IMR-90 (cell line): ENCODE data around the gene STK10. TPM values are rescaled to one million over a fixed set of nuclear protein-coding genes. Genes with fewer than 3 reads are reported as not detected.

ENCODE experiments used
- ATAC-seq: fragments of 200-7000 bp; cut with Tn5 transposase; 2 replicates; pipeline ENCODE4 v1.9.1; 2020; ENCODE audit warnings: low read depth, mild to moderate bottlenecking, moderate library complexity
- BruUV-seq: library from RNA; stranded (reverse); fragments of 400-500 nt; replicated peaks from 2 replicates; lab custom pipeline; 2021; lab: Mats Ljungman, UMichigan
- CTCF ChIA-PET: fragments of 300-600 bp; formaldehyde crosslinking; extraction: SDS; loops from one replicate; lab custom pipeline; 2021; ENCODE audit warnings: antibody characterized with exemption; lab: Yijun Ruan, JAX
- POLR2A ChIA-PET: fragments of 300-600 bp; sonication (Branson Sonifier 250); formaldehyde crosslinking; loops from one replicate; lab custom pipeline; 2022; ENCODE audit warnings: antibody characterized with exemption; ENCODE audit not compliant: unreplicated experiment; lab: Charles Lee
- DNase-seq: peaks from one replicate; pipeline ENCODE4 v3.0.0; 2013
- H2AFZ ChIP-seq: replicated peaks from 2 replicates; pipeline ENCODE3; 2013; ENCODE audit warnings: low read length, mild to moderate bottlenecking; ENCODE audit not compliant: poor library complexity
- H2AK5ac ChIP-seq: 2 replicates; pipeline ENCODE4 v1.6.1; 2013; ENCODE audit warnings: low read depth, low read length, inconsistent platforms
- H2AK9ac ChIP-seq: replicated peaks from 2 replicates; pipeline ENCODE3; 2013; ENCODE audit warnings: mild to moderate bottlenecking, low read depth, low read length, moderate library complexity; ENCODE audit not compliant: poor library complexity
- H2BK120ac ChIP-seq: 2 replicates; pipeline ENCODE4 v1.6.1; 2013; ENCODE audit warnings: low read depth, low read length, inconsistent platforms
- H2BK15ac ChIP-seq: 3 replicates; pipeline ENCODE4 v1.6.1; 2013; ENCODE audit warnings: low read depth, low read length, inconsistent platforms
- H2BK20ac ChIP-seq: 2 replicates; pipeline ENCODE4 v1.6.1; 2013; ENCODE audit warnings: low read depth, mild to moderate bottlenecking, inconsistent platforms, low read length, moderate library complexity
- H2BK5ac ChIP-seq: 2 replicates; pipeline ENCODE4 v1.6.1; 2013; ENCODE audit warnings: mild to moderate bottlenecking, low read depth, low read length, inconsistent platforms; ENCODE audit not compliant: poor library complexity, severe bottlenecking
- H3K14ac ChIP-seq: replicated peaks from 2 replicates; pipeline ENCODE4 v1.6.1; 2013; ENCODE audit warnings: low read depth, low read length, inconsistent platforms
- H3K18ac ChIP-seq: 2 replicates; pipeline ENCODE4 v1.6.1; 2013; ENCODE audit warnings: low read depth, low read length, control low read depth
- H3K23ac ChIP-seq: 2 replicates; pipeline ENCODE4 v1.6.1; 2013; ENCODE audit warnings: low read depth, low read length, inconsistent platforms
- H3K27ac ChIP-seq: 2 replicates; pipeline ENCODE4 v1.5.1; 2013; ENCODE audit warnings: mild to moderate bottlenecking, control low read depth, low read length; ENCODE audit not compliant: insufficient read depth
- H3K27me3 ChIP-seq: 2 replicates; pipeline ENCODE4 v1.6.1; 2013; ENCODE audit warnings: low read length; ENCODE audit not compliant: control insufficient read depth, insufficient read depth
- H3K36me3 ChIP-seq: 2 replicates; pipeline ENCODE4 v1.6.1; 2013; ENCODE audit warnings: low read length, mixed read lengths; ENCODE audit not compliant: control insufficient read depth, insufficient read depth
- H3K4ac ChIP-seq: 2 replicates; pipeline ENCODE4 v1.6.1; 2013; ENCODE audit warnings: low read depth, low read length, inconsistent platforms
- H3K4me1 ChIP-seq: 2 replicates; pipeline ENCODE4 v1.6.1; 2013; ENCODE audit warnings: low read length, mixed read lengths; ENCODE audit not compliant: control insufficient read depth, insufficient read depth
- H3K4me2 ChIP-seq: 2 replicates; pipeline ENCODE4 v1.6.1; 2013; ENCODE audit warnings: low read depth, mild to moderate bottlenecking, control low read depth, low read length, moderate library complexity
- H3K4me3 ChIP-seq: 2 replicates; pipeline ENCODE4 v1.5.1; 2013; ENCODE audit warnings: low read depth, mild to moderate bottlenecking, control low read depth, low read length, moderate library complexity; ENCODE audit not compliant: insufficient read depth
- H3K56ac ChIP-seq: 2 replicates; pipeline ENCODE4 v1.6.1; 2013; ENCODE audit warnings: low read length, inconsistent platforms; ENCODE audit not compliant: insufficient read depth; ENCODE audit errors: extremely low read depth
- H3K79me1 ChIP-seq, 2 experiments: 2 replicates each; pipeline ENCODE4 v1.6.1; 2013; ENCODE audit warnings: low read length in 2 of 2, inconsistent platforms in 1 of 2, low read depth in 1 of 2
- H3K9ac ChIP-seq: 2 replicates; pipeline ENCODE4 v1.6.1; 2013; ENCODE audit warnings: low read depth, low read length, control low read depth
- H3K9me1 ChIP-seq: 2 replicates; pipeline ENCODE4 v1.6.1; 2013; ENCODE audit warnings: low read length, inconsistent platforms; ENCODE audit not compliant: insufficient read depth
- H3K9me3 ChIP-seq: 2 replicates; pipeline ENCODE4 v1.6.1; 2013; ENCODE audit warnings: low read length; ENCODE audit not compliant: control insufficient read depth, insufficient read depth
- H4K20me1 ChIP-seq: 2 replicates; pipeline ENCODE4 v1.6.1; 2013; ENCODE audit warnings: low read length, inconsistent platforms; ENCODE audit not compliant: insufficient read depth
- H4K5ac ChIP-seq: 2 replicates; pipeline ENCODE4 v1.6.1; 2013; ENCODE audit warnings: mild to moderate bottlenecking, low read depth, low read length, control low read depth
- H4K8ac ChIP-seq, 2 experiments: 2 replicates each; pipeline ENCODE4 v1.6.1; 2013; ENCODE audit warnings: low read depth in 2 of 2, low read length in 2 of 2, control low read depth in 1 of 2, inconsistent platforms in 1 of 2
- H4K91ac ChIP-seq: 2 replicates; pipeline ENCODE4 v1.6.1; 2013; ENCODE audit warnings: low read depth, low read length, inconsistent platforms; ENCODE audit not compliant: insufficient read depth
- BHLHE40 ChIP-seq: fragments of 150-350 bp; IDR thresholded peaks from 2 replicates; pipeline ENCODE4 v1.6.1; 2016; ENCODE audit warnings: mild to moderate bottlenecking, low read depth, low read length
- CEBPB ChIP-seq: IDR thresholded peaks from 2 replicates; pipeline ENCODE4 v1.6.1; 2012; ENCODE audit warnings: low read depth, low read length, improper control_type of control experiment
- CHD1 ChIP-seq: IDR thresholded peaks from 2 replicates; pipeline ENCODE4 v1.6.1; 2012; ENCODE audit warnings: low read depth, low read length, improper control_type of control experiment
- CTCF ChIP-seq: conservative IDR thresholded peaks from 2 replicates; pipeline ENCODE4 v1.5.1; 2012; ENCODE audit warnings: mild to moderate bottlenecking, low read depth, low read length, improper control_type of control experiment
- ELK1 ChIP-seq: fragments of 150-350 bp; IDR thresholded peaks from 2 replicates; pipeline ENCODE4 v1.6.1; 2016; ENCODE audit warnings: low read depth, mild to moderate bottlenecking, low read length, moderate library complexity, borderline replicate concordance
- FOS ChIP-seq: fragments of 150-350 bp; IDR thresholded peaks from 2 replicates; pipeline ENCODE4 v1.6.1; 2016; ENCODE audit warnings: low read depth, low read length
- MAFK ChIP-seq: IDR thresholded peaks from 2 replicates; pipeline ENCODE4 v1.6.1; 2012; ENCODE audit warnings: low read depth, low read length, improper control_type of control experiment
- MAZ ChIP-seq: IDR thresholded peaks from 2 replicates; pipeline ENCODE4 v1.6.1; 2012; ENCODE audit warnings: low read depth, mild to moderate bottlenecking, low read length, improper control_type of control experiment, moderate library complexity, borderline replicate concordance
- MXI1 ChIP-seq: IDR thresholded peaks from 2 replicates; pipeline ENCODE4 v1.6.1; 2012; ENCODE audit warnings: low read depth, mild to moderate bottlenecking, low read length, moderate library complexity, borderline replicate concordance
- NFE2L2 ChIP-seq: fragments of 150-350 bp; IDR thresholded peaks from 2 replicates; pipeline ENCODE4 v1.6.1; 2016; ENCODE audit warnings: low read depth, mild to moderate bottlenecking, low read length
- POLR2A ChIP-seq: IDR thresholded peaks from 2 replicates; pipeline ENCODE4 v1.6.1; 2012; ENCODE audit warnings: mild to moderate bottlenecking, low read depth, low read length
- RAD21 ChIP-seq: IDR thresholded peaks from 2 replicates; pipeline ENCODE4 v1.6.1; 2012; ENCODE audit warnings: low read length, improper control_type of control experiment
- RCOR1 ChIP-seq: IDR thresholded peaks from 2 replicates; pipeline ENCODE4 v1.6.1; 2012; ENCODE audit warnings: mild to moderate bottlenecking, low read length, improper control_type of control experiment; ENCODE audit not compliant: insufficient replicate concordance
- RFX5 ChIP-seq: IDR thresholded peaks from 2 replicates; pipeline ENCODE4 v1.8.0; 2012; ENCODE audit warnings: low read depth, mild to moderate bottlenecking, low read length, moderate library complexity
- SMC3 ChIP-seq: fragments of 150-350 bp; IDR thresholded peaks from 2 replicates; pipeline ENCODE4 v1.6.1; 2016; ENCODE audit warnings: low read depth, mild to moderate bottlenecking, antibody characterized with exemption, low read length, moderate library complexity
- USF2 ChIP-seq: fragments of 150-350 bp; IDR thresholded peaks from 2 replicates; pipeline ENCODE4 v1.6.1; 2017; ENCODE audit warnings: mild to moderate bottlenecking, antibody characterized with exemption, low read length, low read depth
- WGBS, 2 experiments: methylation state at CpG; one replicate each; pipeline versions ENCODE4 v1.1.5 to v1.1.7; 2013; ENCODE audit warnings: missing lambda C conversion rate in 2 of 2; ENCODE audit not compliant: insufficient read length in 1 of 2; ENCODE audit errors: extremely low coverage in 2 of 2; 5-methylcytosine and 5-hydroxymethylcytosine counted together
- dilution Hi-C: fragments of 300-500 bp; cut with HindIII; formaldehyde crosslinking; loops from one replicate; pipeline ENCODE4 v1.14.3; 2018; ENCODE audit warnings: low sequenced_read_pairs; ENCODE audit not compliant: unreplicated experiment
- in situ Hi-C: fragments of 300-500 bp; cut with MboI; formaldehyde crosslinking; loops from 3 replicates; pipeline ENCODE4 v1.14.3; 2019; ENCODE audit warnings: low sequenced_read_pairs, inconsistent platforms, mixed read lengths
- intact Hi-C: fragments of 100-400 bp; cut with micrococcal nuclease; formaldehyde crosslinking; loops from 2 replicates; pipeline ENCODE4 v1.10.0; 2022
- polyA plus RNA-seq, 3 experiments: library from polyadenylated mRNA; depleted of rRNA; stranded (reverse); fragments of >200 nt; gene quantifications; 2 replicates each; pipeline ENCODE4 v1.2.3, GENCODE V29; 2012; ENCODE audit warnings: low replicate concordance in 1 of 3
- total RNA-seq: library from RNA; depleted of rRNA; stranded (reverse); fragments of >200 nt; gene quantifications from 2 replicates; pipeline ENCODE4 v1.2.3, GENCODE V29; 2012

Gene STK10
- total and polyA plus RNA-seq, 2 of the 4 experiments (the other 2 are of a cell fraction), result 15.4 to 18.5 TPM

GRCh38 chr5:172002840-172003512 lies 185.0 kb downstream of the STK10 start:
- in situ Hi-C loops (no loop called here), intact Hi-C loops (loop anchor here (2.0 kb wide), 1 partner anchor 18 kb away; no protein-coding TSS in a partner anchor), dilution Hi-C loops (no loop called here)
- ATAC-seq, result no peak
- Histone ChIP-seq H3K9me3 (no peaks in the 10 kb centered on the region), H4K5ac (no peak overlapping the region), H2BK15ac (no peak overlapping the region), H3K4me3 (no peak overlapping the region), H2BK20ac (no peak overlapping the region), H2AK9ac (no peak overlapping the region), H3K79me1 (peaks cover 11 to 76% of the 10 kb centered on the region in 2 experiments), H3K36me3 (no peaks in the 10 kb centered on the region), H3K23ac (no peak overlapping the region; the same call in 1 of the 2 replicates), H2BK120ac (no peak overlapping the region), H3K18ac (no peak overlapping the region), H3K56ac (no peak overlapping the region), H3K14ac (no peak overlapping the region), H3K4ac (no peak overlapping the region), H3K4me1 (peaks cover 8% of the 10 kb centered on the region), H4K91ac (no peak overlapping the region), H2BK5ac (no peak overlapping the region), H2AFZ (no peak overlapping the region), H3K4me2 (no peak overlapping the region), H4K8ac (no peak overlapping the region), H3K27me3 (no peaks in the 10 kb centered on the region), H2AK5ac (no peak overlapping the region), H3K9me1 (peaks cover 15% of the 10 kb centered on the region), H4K20me1 (peaks cover 80% of the 10 kb centered on the region), H3K9ac (no peak overlapping the region), H3K27ac (no peak overlapping the region)
- POLR2A ChIA-PET, result no interaction called here
- TF ChIP-seq CEBPB (no peak), CHD1 (no peak), MAZ (no peak), ELK1 (no peak), RAD21 (no peak), NFE2L2 (no peak), BHLHE40 (no peak), CTCF (no peak), SMC3 (no peak), POLR2A (no peak), USF2 (no peak), RFX5 (no peak), MAFK (no peak), FOS (no peak), MXI1 (no peak), RCOR1 (no peak)
- BruUV-seq, result no TSS peak
- no peak for DNase-seq
- no CpG with 5 or more reads among the region's 6 CpGs for WGBS, 2 experiments
- CTCF ChIA-PET, result no interaction called here
